Measurements from ENCODE around the gene CSF3. TPM values are rescaled to one million over a fixed set of nuclear protein-coding genes. Genes with fewer than 3 reads are reported as not detected.

CSF3 gene
- total RNA-seq, 1 experiment from 2014 or later, result not detected

DNA sequence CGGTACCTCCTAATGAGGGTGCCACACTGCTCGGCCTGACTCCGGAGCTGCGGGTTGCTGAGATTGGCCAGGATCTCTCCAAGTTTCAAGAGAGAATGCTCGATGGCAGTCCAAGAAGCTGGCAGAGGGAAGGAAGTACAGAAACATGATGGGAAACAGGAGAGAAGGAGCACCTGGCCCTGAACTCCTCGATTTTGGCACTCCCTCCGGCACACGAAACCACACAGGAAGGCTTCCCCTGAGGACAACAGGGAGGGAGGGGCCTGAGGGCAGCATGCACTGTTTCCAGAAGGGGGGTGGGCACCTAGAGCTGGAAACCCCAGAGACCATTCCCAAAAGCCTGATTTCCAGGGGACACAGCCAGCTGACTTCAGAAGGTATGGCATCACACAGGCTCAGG is 18.1 kb downstream of the CSF3 start:
- Histone ChIP-seq H2BK12ac (ENCODE audit: insufficient read length, low read depth, low read length) (no peak overlapping the region), H3K4me2 (ENCODE audit: insufficient read depth, insufficient read length, low read length) (no peak overlapping the region), H3K27me3 (ENCODE audit: insufficient read depth, low read length) (no peaks in the 10 kb centered on the region), H4K8ac (replicated peaks; ENCODE audit: insufficient read length, low read depth, low read length) (no peak overlapping the region), H4K5ac (ENCODE audit: insufficient read length, low read depth, low read length) (no peak overlapping the region), H3K23ac (ENCODE audit: insufficient read length, low read depth, low read length) (no peak overlapping the region), H2BK15ac (ENCODE audit: low read depth, low read length) (no peak overlapping the region), H2AK5ac (ENCODE audit: insufficient read length, low read length) (no peak overlapping the region), H2BK20ac (ENCODE audit: low read depth, low read length, poor library complexity, severe bottlenecking) (no peak overlapping the region), H2BK120ac (ENCODE audit: low read depth, low read length, poor library complexity, severe bottlenecking) (no peak overlapping the region), H3K27ac (ENCODE audit: insufficient read length, low read depth, low read length) (no peak overlapping the region), H4K91ac (ENCODE audit: insufficient read length, low read depth, low read length) (no peak overlapping the region), H3K23me2 (ENCODE audit: insufficient read length, low read depth, low read length, poor library complexity, severe bottlenecking) (no peaks in the 10 kb centered on the region), H4K20me1 (ENCODE audit: control insufficient read depth, insufficient read depth, insufficient read length) (no peaks in the 10 kb centered on the region), H3T11ph (ENCODE audit: low read length) (no peak overlapping the region), H3K4me1 (ENCODE audit: insufficient read depth, low read length) (no peaks in the 10 kb centered on the region), H3K14ac (ENCODE audit: insufficient read depth, low read length) (no peak overlapping the region), H3K4ac (ENCODE audit: low read depth, low read length) (no peak overlapping the region), H3K56ac (ENCODE audit: insufficient read length, low read depth, low read length) (no peak overlapping the region), H3K9me3 (ENCODE audit: control insufficient read depth, low read depth, low read length) (no peaks in the 10 kb centered on the region), H3K9ac (ENCODE audit: extremely low read depth, insufficient read length, low read length) (no peak overlapping the region), H2AFZ (ENCODE audit: low read length) (no peak overlapping the region), H3K79me1 (ENCODE audit: insufficient read depth, low read depth, low read length, poor library complexity, severe bottlenecking) (no peaks in the 10 kb centered on the region), H3K79me2 (ENCODE audit: insufficient read depth, low read length) (no peaks in the 10 kb centered on the region), H2BK5ac (ENCODE audit: insufficient read length, low read length) (no peak overlapping the region), H3K18ac (ENCODE audit: insufficient read length, low read depth, low read length) (no peak overlapping the region)
- DNase-seq, result no peak
- H3K4me3 Mint-ChIP-seq, result no peak overlapping the region
- H3K27me3 Mint-ChIP-seq (ENCODE audit: low read depth), result no peaks in the 10 kb centered on the region
- H3K36me3 Mint-ChIP-seq (ENCODE audit: insufficient read depth in 1 of 3, low read depth in 3 of 3), result peaks cover 34 to 60% (median 58%) of the 10 kb centered on the region in 3 experiments; a peak in 6 of 7 replicates
- TF ChIP-seq, protein P1, sequence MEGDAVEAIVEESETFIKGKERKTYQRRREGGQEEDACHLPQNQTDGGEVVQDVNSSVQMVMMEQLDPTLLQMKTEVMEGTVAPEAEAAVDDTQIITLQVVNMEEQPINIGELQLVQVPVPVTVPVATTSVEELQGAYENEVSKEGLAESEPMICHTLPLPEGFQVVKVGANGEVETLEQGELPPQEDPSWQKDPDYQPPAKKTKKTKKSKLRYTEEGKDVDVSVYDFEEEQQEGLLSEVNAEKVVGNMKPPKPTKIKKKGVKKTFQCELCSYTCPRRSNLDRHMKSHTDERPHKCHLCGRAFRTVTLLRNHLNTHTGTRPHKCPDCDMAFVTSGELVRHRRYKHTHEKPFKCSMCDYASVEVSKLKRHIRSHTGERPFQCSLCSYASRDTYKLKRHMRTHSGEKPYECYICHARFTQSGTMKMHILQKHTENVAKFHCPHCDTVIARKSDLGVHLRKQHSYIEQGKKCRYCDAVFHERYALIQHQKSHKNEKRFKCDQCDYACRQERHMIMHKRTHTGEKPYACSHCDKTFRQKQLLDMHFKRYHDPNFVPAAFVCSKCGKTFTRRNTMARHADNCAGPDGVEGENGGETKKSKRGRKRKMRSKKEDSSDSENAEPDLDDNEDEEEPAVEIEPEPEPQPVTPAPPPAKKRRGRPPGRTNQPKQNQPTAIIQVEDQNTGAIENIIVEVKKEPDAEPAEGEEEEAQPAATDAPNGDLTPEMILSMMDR (conservative IDR thresholded peaks at IDR 0.05), result no peak
- H3K9me3 Mint-ChIP-seq, result no peaks in the 10 kb centered on the region
- peaks cover 5 to 6% of the 10 kb centered on the region in 2 experiments for H3K4me1 Mint-ChIP-seq
- no CpG with 5 or more reads among the region's 8 CpGs for WGBS (ENCODE audit: extremely low coverage, insufficient read length, low lambda C conversion rate)
- H3K27ac Mint-ChIP-seq, result no peak overlapping the region

Data from H9 (cell line).